Measurements from ENCODE around the gene RBBP8. TPM values are rescaled to one million over a fixed set of nuclear protein-coding genes. Genes with fewer than 3 reads are reported as not detected.

RBBP8 gene
- total and polyA plus RNA-seq, 2 donors (not counting 3 experiments of a cell fraction or from before 2014, with no cell fraction given): 3.0 to 13.5 TPM

- no peak for DNase-seq (ENCODE audit: low read depth, low spot score)
- dilution Hi-C loops (cut with MboI; ENCODE audit: extremely low pct_ligation_motif_present, low sequenced_read_pairs) (no loop called here), intact Hi-C loops (cut with micrococcal nuclease) (no loop called here)
- Histone ChIP-seq H2AFZ (ENCODE audit: low read depth, low read length) (no peak overlapping the region), H3K27me3 (ENCODE audit: control insufficient read depth in 2 of 2, insufficient read depth in 2 of 2, low read length in 2 of 2) (no peaks in the 10 kb centered on the region), H3K27ac (ENCODE audit: insufficient read depth, low read depth, low read length) (no peak overlapping the region), H3K4me2 (ENCODE audit: insufficient read depth, low read length) (no peak overlapping the region), H3K4me1 (ENCODE audit: control insufficient read depth, extremely low read depth, insufficient read depth, low read length) (no peaks in the 10 kb centered on the region), H3K36me3 (ENCODE audit: control insufficient read depth in 2 of 2, extremely low read depth in 1 of 2, insufficient read depth in 2 of 2, low read length in 2 of 2) (no peaks in the 10 kb centered on the region), H3K9me1 (replicated peaks; ENCODE audit: control insufficient read depth, extremely low read depth, insufficient read depth, low read length) (peaks cover 3% of the 10 kb centered on the region), H3K4me3 (replicated peaks in 1 of 3; ENCODE audit: insufficient read depth in 1 of 3, low read depth in 1 of 3, low read length in 3 of 3) (no peak overlapping the region), H3K79me2 (ENCODE audit: control insufficient read depth, insufficient read depth, low read length) (no peaks in the 10 kb centered on the region), H3K9ac (replicated peaks; ENCODE audit: extremely low read depth, insufficient read depth, low read length) (no peak overlapping the region), H4K20me1 (replicated peaks; ENCODE audit: control insufficient read depth, extremely low read depth, insufficient read depth, low read length) (no peaks in the 10 kb centered on the region), H3K9me3 (replicated peaks; ENCODE audit: control insufficient read depth, insufficient read depth, low read length) (no peaks in the 10 kb centered on the region)
- ChIA-PET CTCF (interaction anchor here (0.8 to 2.7 kb wide), 5 partner anchors 9 to 41 kb away, joined by 3 to 14 read pairs (median 3); partner anchors contain the start of gene RBBP8), POLR2A (no interaction called here)
- no TSS peak for BruUV-seq (replicated peaks)
- TF ChIP-seq POLR2A (IDR thresholded peaks at IDR 0.05; ENCODE audit: low read depth, low read length) (no peak), FOS (IDR thresholded peaks at IDR 0.05; ENCODE audit: borderline replicate concordance, insufficient read depth, low read length) (no peak), JUN (IDR thresholded peaks at IDR 0.05; ENCODE audit: borderline replicate concordance, insufficient read depth, insufficient read length, low read depth) (no peak), GATA2 (IDR thresholded peaks at IDR 0.05; ENCODE audit: insufficient read depth, insufficient read length, low read depth, low read length) (no peak), POLR2AphosphoS5 (IDR thresholded peaks at IDR 0.05; ENCODE audit: insufficient read depth, low read depth, low read length) (no peak), EZH2 (IDR thresholded peaks at IDR 0.05; ENCODE audit: borderline replicate concordance, low read depth, low read length, severe bottlenecking) (no peak), CTCF (IDR thresholded peaks at IDR 0.05; ENCODE audit: extremely low read depth in 1 of 2, insufficient read depth in 1 of 2, low read depth in 1 of 2, low read length in 2 of 2) (no peak), MYC (IDR thresholded peaks at IDR 0.05; ENCODE audit: low read depth, low read length) (no peak), MAX (IDR thresholded peaks at IDR 0.05; ENCODE audit: insufficient read depth, insufficient read length) (no peak)
- no peak for FAIRE-seq
These were observed 37.9 kb downstream of the RBBP8 start for GRCh38 chr18:22971038-22971437.
